Mesodermal cell (in vitro differentiated cells): Measurements from ENCODE around the gene ADAP1.

Experiments used
- H3K27ac ChIP-seq: 2 replicates; pipeline ENCODE4 v1.7.0; 2013; ENCODE audit warnings: mild to moderate bottlenecking, low read depth, low read length, moderate library complexity; ENCODE audit not compliant: severe bottlenecking
- H3K36me3 ChIP-seq: 2 replicates; pipeline ENCODE4 v1.7.1; 2013; ENCODE audit warnings: mild to moderate bottlenecking, low read length, moderate library complexity; ENCODE audit not compliant: control insufficient read depth, insufficient read depth
- H3K4me1 ChIP-seq: one replicate; pipeline ENCODE4 v1.7.1; 2013; ENCODE audit warnings: mild to moderate bottlenecking, low read length; ENCODE audit not compliant: insufficient read depth, control insufficient read depth, poor library complexity, severe bottlenecking
- H3K4me3 ChIP-seq: 2 replicates; pipeline ENCODE4 v1.7.0; 2013; ENCODE audit warnings: low read length, control low read depth, mild to moderate bottlenecking; ENCODE audit not compliant: insufficient read depth, poor library complexity, severe bottlenecking; ENCODE audit errors: extremely low read depth
- H3K9me3 ChIP-seq: 2 replicates; pipeline ENCODE4 v1.7.1; 2013; ENCODE audit warnings: mild to moderate bottlenecking, low read length, moderate library complexity; ENCODE audit not compliant: control insufficient read depth
- WGBS, 2 experiments: methylation state at CpG; one replicate each; pipeline ENCODE4 v1.1.5; 2013; ENCODE audit warnings: missing lambda C conversion rate in 2 of 2; ENCODE audit not compliant: insufficient coverage in 2 of 2; 5-methylcytosine and 5-hydroxymethylcytosine counted together

ADAP1 gene

DNA sequence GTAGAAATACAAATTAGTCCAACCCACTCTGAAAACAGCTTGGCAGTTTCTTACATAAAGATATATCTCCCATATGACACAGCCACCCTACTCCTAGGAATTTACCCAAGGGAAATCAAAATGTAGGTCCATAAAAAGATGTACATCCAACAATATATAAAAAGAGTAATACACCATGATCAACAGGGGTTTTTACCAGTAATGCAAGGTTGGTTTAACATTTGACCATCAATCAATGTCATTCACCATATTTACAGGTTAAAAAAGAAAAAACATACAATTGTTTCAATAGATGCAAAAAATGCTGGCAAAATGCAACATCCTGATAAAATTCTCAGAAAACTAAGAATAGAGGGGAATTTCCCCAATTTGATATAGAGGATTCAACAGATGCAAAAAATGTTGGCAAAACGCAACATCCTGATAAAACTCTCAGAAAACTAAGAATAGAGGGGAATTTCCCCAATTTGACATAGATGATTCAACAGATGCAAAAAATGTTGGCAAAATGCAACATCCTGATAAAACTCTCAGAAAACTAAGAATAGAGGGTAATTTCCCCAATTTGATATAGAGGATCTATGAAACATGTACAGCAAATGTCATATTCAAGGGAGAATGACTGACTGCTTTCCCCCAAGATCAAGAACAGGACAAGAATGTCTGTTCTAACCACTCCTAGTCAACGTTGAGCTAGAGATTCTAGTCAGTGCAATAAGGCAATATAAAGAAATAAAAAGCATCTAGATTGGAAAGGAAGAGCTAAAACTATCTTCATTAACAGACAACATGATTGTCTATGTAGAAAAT lies 13.7 kb downstream of the ADAP1 start:
- Histone ChIP-seq H3K9me3 (peaks cover 5% of the 10 kb centered on the region), H3K4me1 (peaks cover 4% of the 10 kb centered on the region), H3K36me3 (no peaks in the 10 kb centered on the region), H3K4me3 (no peak overlapping the region), H3K27ac (no peak overlapping the region)
- WGBS, 2 experiments = no CpG with 5 or more reads among the region's 2 CpGs

DNA sequence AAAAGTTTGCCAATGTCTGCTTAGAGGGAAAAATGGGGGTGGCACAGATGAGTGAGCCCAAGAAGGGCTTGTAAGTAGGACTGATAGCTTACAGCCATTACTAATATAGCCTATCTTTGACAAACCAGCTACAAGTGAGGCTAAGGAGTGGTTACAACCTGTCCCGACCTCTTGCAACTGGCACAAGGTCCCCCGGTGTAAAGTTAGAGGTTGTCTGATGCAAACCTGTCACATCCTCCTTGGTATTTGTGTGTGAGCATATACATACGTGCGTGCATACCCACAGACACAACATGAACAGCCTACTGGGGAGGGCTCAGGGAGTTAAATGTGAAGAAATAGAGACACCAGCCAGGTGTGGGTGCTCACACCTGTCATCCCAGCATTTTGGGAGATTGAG lies 14.6 kb downstream of the ADAP1 start:
- peaks cover 5% of the 10 kb centered on the region for H3K9me3 ChIP-seq
- 100% methylated on average over 1 of the region's 4 CpGs; no CpG with 5 or more reads in 1 of the 2 experiments for WGBS, 2 experiments
- no peak overlapping the region for H3K4me3 ChIP-seq
- no peaks in the 10 kb centered on the region for H3K36me3 ChIP-seq
- no peak overlapping the region for H3K27ac ChIP-seq
- H3K4me1 ChIP-seq = peaks cover 4% of the 10 kb centered on the region

DNA sequence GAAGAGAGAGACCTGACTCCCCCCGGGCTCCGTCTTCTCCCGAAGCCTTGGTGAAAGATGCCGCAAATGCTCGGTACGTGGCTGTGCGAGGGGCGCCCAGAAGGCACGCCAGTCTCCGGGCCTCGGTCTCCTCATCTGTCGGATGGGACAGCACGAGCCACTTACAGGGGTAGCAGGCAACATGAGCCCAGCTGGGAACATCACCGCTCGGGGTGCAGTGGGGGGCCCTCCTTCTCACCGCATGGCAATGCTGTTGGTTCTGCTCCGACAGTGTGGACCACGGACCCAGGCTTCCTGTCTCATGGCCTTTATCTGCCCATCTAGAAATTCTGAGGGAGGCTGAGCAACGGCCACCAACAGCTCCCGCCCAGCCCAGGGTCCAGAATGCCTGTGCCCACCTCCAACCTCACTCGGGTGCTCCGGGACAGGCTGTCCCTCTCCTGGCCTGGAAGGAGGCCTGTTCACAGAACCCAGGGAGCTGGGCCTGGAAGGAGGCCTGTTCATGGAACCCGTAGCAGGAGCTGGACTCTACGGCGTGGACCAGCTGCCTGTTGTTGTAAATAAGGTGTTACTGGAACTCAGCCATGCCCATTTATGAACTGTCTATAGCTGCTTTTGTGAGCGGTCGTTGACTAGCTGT lies 15.8 kb downstream of the ADAP1 start:
- Histone ChIP-seq H3K27ac (no peak overlapping the region), H3K36me3 (no peaks in the 10 kb centered on the region), H3K4me1 (peaks cover 4% of the 10 kb centered on the region), H3K4me3 (no peak overlapping the region), H3K9me3 (peaks cover 5% of the 10 kb centered on the region)
- WGBS, 2 experiments = 96 to 97% methylated on average over 19 to 26 of the region's 27 CpGs

DNA sequence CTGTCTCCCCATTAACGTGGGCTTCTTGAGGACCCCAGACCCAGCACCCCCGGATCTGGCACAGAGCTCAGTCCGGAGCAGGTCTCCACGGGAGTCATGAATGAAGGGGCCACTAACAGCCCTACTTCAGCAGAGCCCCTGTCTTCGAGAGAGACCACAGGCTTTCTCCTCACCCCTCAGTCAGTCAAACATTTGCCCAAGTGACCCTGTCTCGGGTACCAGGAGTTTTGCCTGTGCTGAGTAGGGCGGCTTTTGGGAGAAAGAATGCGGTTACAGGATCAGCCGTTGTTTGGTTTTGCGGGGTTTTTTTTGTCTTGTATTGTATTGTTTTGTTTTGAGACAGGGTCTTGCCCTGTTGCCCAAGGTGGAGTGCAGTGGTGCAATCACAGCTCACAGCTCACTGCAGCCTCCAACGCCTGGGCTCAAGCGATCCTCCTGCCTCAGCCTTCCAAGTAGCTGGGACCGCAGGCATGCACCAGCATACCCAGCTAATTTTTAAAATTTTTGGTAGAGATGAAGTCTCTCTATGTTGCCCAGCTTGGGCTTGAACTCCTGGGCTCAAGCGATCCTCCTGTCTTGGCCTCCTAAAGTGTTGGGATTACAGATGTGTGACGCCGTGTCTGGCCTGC lies 16.5 kb downstream of the ADAP1 start:
- Histone ChIP-seq H3K36me3 (no peaks in the 10 kb centered on the region), H3K9me3 (peaks cover 5% of the 10 kb centered on the region), H3K4me1 (peaks cover 4% of the 10 kb centered on the region), H3K4me3 (no peak overlapping the region), H3K27ac (no peak overlapping the region)
- 87 to 93% methylated on average over 12 to 15 of the region's 16 CpGs for WGBS, 2 experiments

DNA sequence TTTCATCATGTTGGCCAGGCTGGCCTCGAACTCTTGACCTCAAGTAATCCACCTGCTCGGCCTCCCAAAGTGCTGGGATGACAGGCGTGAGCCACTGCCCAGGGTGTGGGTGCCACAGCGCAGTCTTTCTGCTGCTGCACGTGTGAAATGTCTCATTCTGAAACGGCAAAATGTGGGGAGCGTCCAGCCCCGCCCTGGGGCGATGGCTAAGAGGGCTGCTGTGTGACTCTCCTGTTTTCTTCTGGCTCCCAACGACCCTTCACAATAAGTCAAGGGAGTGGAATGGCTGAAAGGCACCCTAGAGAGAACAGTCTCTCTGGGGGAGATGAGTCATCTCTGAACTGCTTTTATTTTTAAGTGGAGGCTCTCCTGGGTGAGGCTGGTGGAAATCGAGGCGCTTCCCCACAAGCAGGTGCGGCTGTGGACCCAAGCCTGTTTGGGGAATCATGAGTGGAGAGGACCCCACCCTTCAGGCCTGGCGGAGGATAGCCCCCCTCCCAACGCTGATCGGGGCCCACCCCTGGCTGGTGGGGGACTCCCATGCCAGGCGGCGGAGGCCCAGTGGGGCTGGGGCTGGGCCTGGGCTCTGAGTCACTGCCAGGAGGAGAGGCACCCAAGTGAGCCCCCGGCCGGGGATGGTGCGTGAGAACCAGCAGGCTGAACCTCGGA lies 18.0 kb downstream of the ADAP1 start:
- H3K4me3 ChIP-seq = no peak overlapping the region
- no peak overlapping the region for H3K27ac ChIP-seq
- H3K9me3 ChIP-seq = peaks cover 5% of the 10 kb centered on the region
- no peaks in the 10 kb centered on the region for H3K36me3 ChIP-seq
- peaks cover 4% of the 10 kb centered on the region for H3K4me1 ChIP-seq
- WGBS, 2 experiments = 86 to 90% methylated on average over 14 to 19 of the region's 22 CpGs

DNA sequence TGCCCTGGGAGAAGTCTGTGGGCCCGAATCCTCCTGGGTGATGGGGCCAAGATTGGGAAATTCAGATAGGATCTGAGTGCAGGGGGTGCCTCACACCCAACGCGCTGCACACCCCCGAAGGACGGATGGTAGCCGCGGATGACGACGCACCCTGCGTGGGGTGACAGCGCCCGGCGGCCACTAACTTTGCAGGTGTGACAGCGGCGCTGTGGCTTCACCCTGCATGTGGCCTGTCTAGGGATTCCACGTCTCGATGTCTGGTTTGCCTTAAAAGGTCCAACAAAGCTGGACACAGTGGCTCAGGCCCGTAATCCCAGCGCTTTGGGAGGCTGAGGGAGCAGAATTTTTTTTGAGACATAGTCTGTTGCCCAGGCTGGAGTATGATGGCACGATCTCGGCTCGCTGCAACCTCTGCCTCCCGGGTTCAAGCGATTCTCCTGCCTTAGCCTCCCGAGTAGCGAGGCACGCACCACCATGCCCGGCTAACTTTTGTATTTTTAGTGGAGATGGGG lies 18.6 kb downstream of the ADAP1 start:
- H3K4me3 ChIP-seq = no peak overlapping the region
- H3K9me3 ChIP-seq = peaks cover 5% of the 10 kb centered on the region
- 93% methylated on average over 28 of the region's 28 CpGs for WGBS, 2 experiments
- H3K36me3 ChIP-seq = no peaks in the 10 kb centered on the region
- peaks cover 4% of the 10 kb centered on the region for H3K4me1 ChIP-seq
- no peak overlapping the region for H3K27ac ChIP-seq

DNA sequence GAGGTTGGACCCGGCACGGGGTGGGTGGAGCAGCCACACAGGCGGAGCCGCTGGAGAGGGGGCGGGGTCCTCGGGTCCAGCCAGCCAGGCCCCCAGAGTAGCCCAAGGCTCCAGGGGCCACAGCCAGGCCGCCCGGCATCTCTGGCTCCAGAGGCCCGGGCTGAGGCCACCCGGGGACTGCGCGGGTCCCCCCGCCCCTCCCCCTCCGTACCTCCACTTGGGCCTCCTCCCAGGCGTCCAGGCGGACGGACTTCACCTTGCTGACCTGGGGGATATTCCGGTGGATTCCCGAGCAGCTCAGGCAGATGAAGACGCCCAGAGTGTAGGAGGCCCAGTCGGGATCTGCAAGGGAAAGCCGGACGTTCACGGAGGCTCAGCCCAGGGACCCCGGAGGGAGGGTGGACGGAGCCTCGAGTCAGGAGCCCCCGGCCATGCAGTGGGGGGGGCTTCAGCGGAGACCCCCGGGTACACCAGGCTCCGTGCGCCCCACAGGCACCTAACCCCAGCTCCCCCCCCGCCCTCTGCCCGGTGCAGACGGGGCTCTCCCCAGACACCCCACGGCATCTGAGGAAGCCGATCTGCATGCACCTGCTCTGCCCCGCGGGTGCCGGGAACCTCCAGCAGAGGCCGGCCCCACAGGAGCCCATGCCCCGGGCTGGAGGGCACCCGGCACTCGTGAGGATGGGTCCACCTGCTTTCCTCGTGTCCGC lies 19.2 kb downstream of the ADAP1 start:
- Histone ChIP-seq H3K27ac (no peak overlapping the region), H3K4me1 (peaks cover 4% of the 10 kb centered on the region), H3K36me3 (no peaks in the 10 kb centered on the region), H3K9me3 (no peaks in the 10 kb centered on the region), H3K4me3 (no peak overlapping the region)
- WGBS, 2 experiments = 92% methylated on average over 34 to 37 of the region's 46 CpGs

DNA sequence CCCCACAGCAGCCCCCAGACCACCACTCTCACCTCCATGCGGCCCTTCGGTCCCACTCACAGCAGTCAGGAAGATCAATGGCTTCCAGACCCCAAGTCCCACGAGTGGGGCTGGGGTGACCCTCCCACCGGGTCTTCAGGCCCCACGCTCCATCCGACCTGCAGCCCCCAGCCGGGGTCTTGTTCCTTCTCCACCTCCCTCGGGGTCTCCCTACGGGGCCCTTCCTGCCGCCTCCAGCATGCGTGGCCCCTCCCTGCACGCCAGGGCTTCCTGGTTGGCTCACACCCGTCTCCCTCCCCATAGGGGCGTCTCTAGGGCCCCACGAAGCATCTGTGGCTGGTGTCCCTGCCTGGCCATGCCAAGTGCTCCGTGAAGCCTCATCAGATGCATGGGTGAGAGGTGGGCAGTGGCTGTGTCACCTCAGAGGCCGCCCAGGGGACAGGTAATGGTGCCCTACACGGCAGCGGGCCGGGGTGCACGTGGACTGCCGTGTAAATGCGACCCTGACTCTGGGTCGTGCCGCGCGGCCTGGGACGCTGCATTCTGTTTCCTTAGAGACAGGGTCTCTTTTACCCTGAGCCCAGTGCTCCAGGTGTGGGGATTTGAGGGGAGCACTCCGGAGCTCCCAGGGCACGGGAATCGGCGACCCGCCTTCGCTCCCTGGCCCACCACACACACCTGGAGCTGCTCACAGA lies 19.9 kb downstream of the ADAP1 start:
- WGBS, 2 experiments = 93 to 95% methylated on average over 31 of the region's 34 CpGs
- H3K4me1 ChIP-seq = peaks cover 4% of the 10 kb centered on the region
- no peak overlapping the region for H3K4me3 ChIP-seq
- H3K9me3 ChIP-seq = no peaks in the 10 kb centered on the region
- H3K36me3 ChIP-seq = no peaks in the 10 kb centered on the region
- H3K27ac ChIP-seq = no peak overlapping the region

DNA sequence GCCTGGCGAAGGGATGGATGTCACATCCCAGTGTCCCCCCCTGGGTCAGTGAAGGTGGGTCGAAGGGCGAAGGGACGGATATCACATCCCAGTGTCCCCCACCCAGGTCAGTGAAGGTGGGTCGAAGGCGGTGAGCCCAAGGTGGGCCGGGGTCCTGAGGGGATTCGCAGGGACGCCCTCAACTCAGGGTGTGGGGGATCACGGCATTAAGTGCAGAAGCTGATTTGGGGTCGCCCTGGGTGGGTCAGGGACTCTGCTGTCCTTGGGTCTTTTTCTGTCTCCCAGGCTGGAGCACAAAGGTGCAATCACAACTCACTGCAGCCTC lies 21.9 kb downstream of the ADAP1 start:
- WGBS, 2 experiments = 96 to 99% methylated on average over 11 of the region's 11 CpGs
- Histone ChIP-seq H3K27ac (no peak overlapping the region), H3K36me3 (no peaks in the 10 kb centered on the region), H3K9me3 (no peaks in the 10 kb centered on the region), H3K4me1 (peaks cover 4% of the 10 kb centered on the region), H3K4me3 (no peak overlapping the region)
